ENCODE data around the gene SAT2. TPM values are rescaled to one million over a fixed set of nuclear protein-coding genes. Genes with fewer than 3 reads are reported as not detected.
"Not testable (repeated sequence)": the region's sequence is repeated elsewhere in the genome, so short reads cannot be mapped to it uniquely, and the experiment has no call there.

SAT2 gene
- total RNA-seq, 2 donors from 2014 or later = 56.0 to 78.5 TPM

GRCh38 chr17:7644775-7645174 lies 17.2 kb upstream of the SAT2 start:
- no peaks in the 10 kb centered on the region for H3K36me3 ChIP-seq
- H3K27ac ChIP-seq = no peak overlapping the region
- H3K4me1 ChIP-seq = no peaks in the 10 kb centered on the region
- no peak for TF ChIP-seq CTCF (IDR thresholded peaks at IDR 0.05)
- DNase-seq (ENCODE audit: low spot score) = no peak
- no peak overlapping the region for H3K4me3 ChIP-seq
- no peaks in the 10 kb centered on the region for H3K27me3 ChIP-seq
- H3K9me3 ChIP-seq = no peaks in the 10 kb centered on the region

GRCh38 chr17:7641635-7642034 lies 14.0 kb upstream of the SAT2 start:
- H3K36me3 ChIP-seq; DNase-seq (ENCODE audit: low spot score); H3K4me1 ChIP-seq; H3K27ac ChIP-seq; H3K27me3 ChIP-seq; H3K9me3 ChIP-seq; H3K4me3 ChIP-seq: not testable (repeated sequence)

- TF ChIP-seq CTCF (IDR thresholded peaks at IDR 0.05) = no peak
- Histone ChIP-seq H3K9me3 (no peaks in the 10 kb centered on the region), H3K4me3 (no peak overlapping the region), H3K4me1 (no peaks in the 10 kb centered on the region), H3K36me3 (no peaks in the 10 kb centered on the region), H3K27ac (no peak overlapping the region), H3K27me3 (no peaks in the 10 kb centered on the region)
- no peak for DNase-seq (ENCODE audit: low spot score)
Observed at GRCh38 chr17:7640783-7641182, 13.2 kb upstream of the SAT2 start.

- no peak for DNase-seq (ENCODE audit: low spot score)
- TF ChIP-seq CTCF (IDR thresholded peaks at IDR 0.05) = no peak
- Histone ChIP-seq H3K27me3 (no peaks in the 10 kb centered on the region), H3K27ac (no peak overlapping the region), H3K9me3 (no peaks in the 10 kb centered on the region), H3K4me1 (peaks cover 0 to 7% of the 10 kb centered on the region in 2 donors), H3K36me3 (no peaks in the 10 kb centered on the region), H3K4me3 (no peak overlapping the region)
Observed at GRCh38 chr17:7636163-7636562, 8.5 kb upstream of the SAT2 start.

GRCh38 chr17:7634384-7634783 lies 6.8 kb upstream of the SAT2 start:
- Histone ChIP-seq H3K9me3 (no peaks in the 10 kb centered on the region), H3K36me3 (no peaks in the 10 kb centered on the region), H3K27me3 (no peaks in the 10 kb centered on the region), H3K4me3 (no peak overlapping the region), H3K27ac (no peak overlapping the region), H3K4me1 (peaks cover 0 to 7% of the 10 kb centered on the region in 2 donors)
- no peak for DNase-seq (ENCODE audit: low spot score)
- TF ChIP-seq CTCF (IDR thresholded peaks at IDR 0.05) = peak in 1 of 2 donors; percentile 62

- Histone ChIP-seq H3K4me1 (peaks cover 0 to 10% of the 10 kb centered on the region in 2 donors), H3K9me3 (no peaks in the 10 kb centered on the region), H3K27me3 (no peaks in the 10 kb centered on the region), H3K4me3 (no peak overlapping the region), H3K36me3 (no peaks in the 10 kb centered on the region), H3K27ac (no peak overlapping the region)
- DNase-seq (ENCODE audit: low spot score) = no peak
- TF ChIP-seq CTCF (IDR thresholded peaks at IDR 0.05) = no peak
Observed at GRCh38 chr17:7633093-7633492, 5.5 kb upstream of the SAT2 start.

Measured in right atrium auricular region (tissue), 2 donors.